Smooth muscle cell (in vitro differentiated cells): ENCODE results near the gene API5. TPM values are rescaled to one million over a fixed set of nuclear protein-coding genes. Genes with fewer than 3 reads are reported as not detected.

Source experiments
- DNase-seq: peaks from one replicate; lab custom pipeline; 2025; ENCODE audit not compliant: unreplicated experiment; lab: John Stamatoyannopoulos, UW
- H2AFZ ChIP-seq: fragments of 200-600 bp; sonication (generic); 2 replicates; pipeline ENCODE4 v1.6.0; 2016; ENCODE audit warnings: antibody characterized with exemption, low read depth, mild to moderate bottlenecking
- H3F3A ChIP-seq: fragments of 200-600 bp; sonication (generic); 2 replicates; pipeline ENCODE4 v1.6.0; 2017; ENCODE audit warnings: antibody characterized with exemption, low read depth
- H3K27ac ChIP-seq: fragments of 200-600 bp; sonication (generic); 2 replicates; pipeline ENCODE4 v1.5.1; 2016; ENCODE audit warnings: low read depth, mild to moderate bottlenecking
- H3K27me3 ChIP-seq: fragments of 200-600 bp; sonication (generic); 2 replicates; pipeline ENCODE4 v1.6.1; 2016; ENCODE audit warnings: low read depth, mild to moderate bottlenecking
- H3K36me3 ChIP-seq: fragments of 200-600 bp; sonication (generic); 2 replicates; pipeline ENCODE4 v1.5.1; 2016; ENCODE audit warnings: low read depth
- H3K4me1 ChIP-seq: fragments of 200-600 bp; sonication (generic); 2 replicates; pipeline ENCODE4 v1.5.1; 2016; ENCODE audit warnings: low read depth
- H3K4me2 ChIP-seq: fragments of 200-600 bp; sonication (generic); 2 replicates; pipeline ENCODE4 v1.6.0; 2016; ENCODE audit warnings: mild to moderate bottlenecking
- H3K4me3 ChIP-seq: fragments of 200-600 bp; sonication (generic); 2 replicates; pipeline ENCODE4 v1.5.1; 2016; ENCODE audit warnings: mild to moderate bottlenecking
- H3K79me2 ChIP-seq: fragments of 200-600 bp; sonication (generic); 2 replicates; pipeline ENCODE4 v1.6.0; 2016; ENCODE audit warnings: low read depth, mild to moderate bottlenecking
- H3K9ac ChIP-seq: fragments of 200-600 bp; sonication (generic); 2 replicates; pipeline ENCODE4 v1.6.0; 2016; ENCODE audit warnings: low read depth
- H3K9me3 ChIP-seq: fragments of 200-600 bp; sonication (generic); replicated peaks from 2 replicates; pipeline ENCODE4 v1.5.1; 2016; ENCODE audit warnings: low read depth
- H4K20me1 ChIP-seq: fragments of 200-600 bp; sonication (generic); 2 replicates; pipeline ENCODE4 v1.6.0; 2016; ENCODE audit warnings: low read depth
- WGBS: methylation state at CpG from one replicate; pipeline ENCODE4 v1.1.7; 2016; ENCODE audit warnings: low lambda C conversion rate; 5-methylcytosine and 5-hydroxymethylcytosine counted together
- polyA plus RNA-seq: library from polyadenylated mRNA; unstranded; fragments of >200 nt; fragmentation: Nextera tagmentation; extraction: Ambion mirVana; gene quantifications from 2 replicates; pipeline ENCODE4 v1.2.1, GENCODE V29; 2016
- total RNA-seq: library from RNA; depleted of rRNA; stranded (reverse); fragments of >200 nt; gene quantifications from 2 replicates; pipeline ENCODE4 v1.2.3, GENCODE V29; 2014
- TF ChIP-seq, protein P1 (sequence below): fragments of 200-600 bp; sonication (generic); IDR thresholded peaks from 2 replicates; pipeline ENCODE4 v1.5.1; 2017; ENCODE audit warnings: borderline replicate concordance, mild to moderate bottlenecking, antibody characterized with exemption; ENCODE audit not compliant: insufficient read depth, poor library complexity, severe bottlenecking

The API5 gene
- total and polyA plus RNA-seq, 2 experiments from 2014 or later, result 31.4 to 49.7 TPM

DNA sequence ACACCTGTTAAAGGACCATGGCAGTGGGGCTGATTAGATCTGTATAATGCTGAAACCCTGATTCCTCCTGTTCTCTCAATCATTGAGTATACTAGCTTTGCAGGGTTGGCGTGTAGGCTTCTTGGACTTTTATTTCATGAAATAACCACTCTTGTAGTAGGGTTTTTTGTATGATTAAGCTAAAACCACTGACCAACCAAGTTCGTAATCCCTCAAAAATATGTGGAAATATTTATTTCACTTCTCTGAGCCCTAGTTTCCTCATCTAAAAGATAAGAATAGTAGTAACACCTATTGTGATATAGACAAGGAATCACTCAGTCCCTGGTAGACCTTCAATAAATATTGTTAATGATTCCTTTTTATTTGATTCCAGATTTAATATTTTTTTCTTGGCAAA lies 4.2 kb downstream of the API5 start:
- WGBS, result 68% methylated on average over 2 of the region's 2 CpGs
- H3K79me2 ChIP-seq, result peaks cover 82% of the 10 kb centered on the region
- no peak overlapping the region for H2AFZ ChIP-seq
- peak overlapping the region; percentile 17 for H3K4me2 ChIP-seq
- H3K4me3 ChIP-seq, result no peak overlapping the region
- H3K9me3 ChIP-seq, result no peaks in the 10 kb centered on the region
- peaks cover 16% of the 10 kb centered on the region for H3K4me1 ChIP-seq
- H3K27ac ChIP-seq, result peak overlapping the region; percentile 17
- H4K20me1 ChIP-seq, result peaks cover 85% of the 10 kb centered on the region
- no peaks in the 10 kb centered on the region for H3K27me3 ChIP-seq
- peaks cover 7% of the 10 kb centered on the region for H3F3A ChIP-seq
- TF ChIP-seq, protein P1, sequence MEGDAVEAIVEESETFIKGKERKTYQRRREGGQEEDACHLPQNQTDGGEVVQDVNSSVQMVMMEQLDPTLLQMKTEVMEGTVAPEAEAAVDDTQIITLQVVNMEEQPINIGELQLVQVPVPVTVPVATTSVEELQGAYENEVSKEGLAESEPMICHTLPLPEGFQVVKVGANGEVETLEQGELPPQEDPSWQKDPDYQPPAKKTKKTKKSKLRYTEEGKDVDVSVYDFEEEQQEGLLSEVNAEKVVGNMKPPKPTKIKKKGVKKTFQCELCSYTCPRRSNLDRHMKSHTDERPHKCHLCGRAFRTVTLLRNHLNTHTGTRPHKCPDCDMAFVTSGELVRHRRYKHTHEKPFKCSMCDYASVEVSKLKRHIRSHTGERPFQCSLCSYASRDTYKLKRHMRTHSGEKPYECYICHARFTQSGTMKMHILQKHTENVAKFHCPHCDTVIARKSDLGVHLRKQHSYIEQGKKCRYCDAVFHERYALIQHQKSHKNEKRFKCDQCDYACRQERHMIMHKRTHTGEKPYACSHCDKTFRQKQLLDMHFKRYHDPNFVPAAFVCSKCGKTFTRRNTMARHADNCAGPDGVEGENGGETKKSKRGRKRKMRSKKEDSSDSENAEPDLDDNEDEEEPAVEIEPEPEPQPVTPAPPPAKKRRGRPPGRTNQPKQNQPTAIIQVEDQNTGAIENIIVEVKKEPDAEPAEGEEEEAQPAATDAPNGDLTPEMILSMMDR, result no peak
- H3K36me3 ChIP-seq, result peaks cover 3% of the 10 kb centered on the region
- H3K9ac ChIP-seq, result no peak overlapping the region
- DNase-seq, result no peak

DNA sequence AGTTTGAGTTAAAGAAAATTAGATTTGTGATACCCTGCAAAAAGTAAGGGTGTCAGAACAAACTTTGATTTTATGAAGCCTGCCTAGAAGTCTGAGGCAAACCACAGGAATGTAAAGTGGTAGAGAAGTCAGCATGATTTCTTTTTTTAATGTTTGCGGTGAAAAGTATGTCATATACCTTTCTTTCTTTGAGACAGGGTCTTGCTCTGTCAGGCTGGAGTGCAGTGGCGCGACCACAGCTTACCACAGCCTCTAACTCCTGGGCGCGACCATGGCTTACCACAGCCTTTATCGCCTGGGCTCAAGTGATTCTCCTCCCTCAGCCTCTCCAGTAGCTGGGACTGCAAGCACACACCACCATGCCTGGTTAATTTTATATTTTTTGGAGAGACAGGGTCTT lies 4.7 kb downstream of the API5 start:
- DNase-seq, result no peak
- TF ChIP-seq, protein P1, result no peak
- H3K4me3 ChIP-seq, result no peak overlapping the region
- H3K27ac ChIP-seq, result peak overlapping the region; percentile 17
- H3K4me1 ChIP-seq, result peaks cover 13% of the 10 kb centered on the region
- no peak overlapping the region for H3K9ac ChIP-seq
- peak overlapping the region; percentile 49 for H3K4me2 ChIP-seq
- WGBS, result 57% methylated on average over 6 of the region's 6 CpGs
- H4K20me1 ChIP-seq, result peaks cover 87% of the 10 kb centered on the region
- no peak overlapping the region for H2AFZ ChIP-seq
- no peaks in the 10 kb centered on the region for H3K9me3 ChIP-seq
- no peaks in the 10 kb centered on the region for H3K27me3 ChIP-seq
- peaks cover 7% of the 10 kb centered on the region for H3F3A ChIP-seq
- peaks cover 80% of the 10 kb centered on the region for H3K79me2 ChIP-seq
- peaks cover 7% of the 10 kb centered on the region for H3K36me3 ChIP-seq

DNA sequence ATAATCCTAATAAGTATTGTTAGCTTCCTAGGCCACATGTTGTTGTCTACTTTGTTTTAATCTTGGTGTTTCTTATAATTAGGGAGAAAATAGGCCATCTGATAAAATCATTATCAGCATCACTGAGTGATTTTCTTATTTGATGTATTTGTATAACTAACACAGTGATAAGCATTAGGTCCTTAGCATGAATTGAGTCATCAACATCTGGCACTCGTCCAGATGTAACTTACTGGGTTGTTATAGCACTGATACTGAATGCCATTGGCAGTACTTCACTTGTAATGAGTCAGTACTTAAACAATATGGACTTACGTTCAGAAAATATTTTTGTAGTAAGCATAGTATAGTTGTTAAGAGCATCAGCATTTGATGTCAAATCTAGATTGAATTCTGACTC lies 16.2 kb downstream of the API5 start:
- H4K20me1 ChIP-seq, result peaks cover 25% of the 10 kb centered on the region
- no peak overlapping the region for H3K4me2 ChIP-seq
- peaks cover 3% of the 10 kb centered on the region for H3K79me2 ChIP-seq
- H3K27me3 ChIP-seq, result no peaks in the 10 kb centered on the region
- H2AFZ ChIP-seq, result no peak overlapping the region
- no peaks in the 10 kb centered on the region for H3K9me3 ChIP-seq
- H3K4me3 ChIP-seq, result no peak overlapping the region
- no peaks in the 10 kb centered on the region for H3F3A ChIP-seq
- no peaks in the 10 kb centered on the region for H3K4me1 ChIP-seq
- WGBS, result 12% methylated on average over 2 of the region's 2 CpGs
- H3K27ac ChIP-seq, result peak overlapping the region; percentile 45
- no peak overlapping the region for H3K9ac ChIP-seq
- TF ChIP-seq, protein P1, result no peak
- no peak for DNase-seq
- peaks cover 64% of the 10 kb centered on the region for H3K36me3 ChIP-seq

DNA sequence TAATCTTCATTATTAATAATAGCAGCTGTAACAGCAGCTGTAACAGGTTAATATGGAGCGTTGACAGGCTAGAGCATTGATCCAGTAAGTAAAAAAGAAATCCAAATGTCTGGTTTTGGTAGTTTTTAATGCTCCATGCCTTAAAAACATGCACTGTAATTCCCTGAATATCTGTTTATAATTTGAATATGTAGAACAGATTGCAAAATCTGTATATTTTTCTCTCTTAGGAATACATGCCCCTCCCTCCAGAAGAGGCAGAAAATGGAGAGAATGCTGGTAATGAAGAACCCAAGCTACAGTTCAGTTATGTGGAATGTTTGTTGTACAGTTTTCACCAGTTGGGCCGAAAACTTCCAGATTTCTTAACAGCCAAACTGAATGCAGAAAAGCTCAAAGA lies 16.7 kb downstream of the API5 start:
- Histone ChIP-seq H3K9ac (no peak overlapping the region), H3F3A (no peaks in the 10 kb centered on the region), H3K4me2 (no peak overlapping the region), H3K9me3 (no peaks in the 10 kb centered on the region), H3K79me2 (no peaks in the 10 kb centered on the region), H4K20me1 (peaks cover 25% of the 10 kb centered on the region), H3K4me3 (no peak overlapping the region), H3K4me1 (no peaks in the 10 kb centered on the region), H3K27ac (peak overlapping the region; percentile 45), H3K36me3 (peaks cover 61% of the 10 kb centered on the region), H2AFZ (no peak overlapping the region), H3K27me3 (no peaks in the 10 kb centered on the region)
- TF ChIP-seq, protein P1, result no peak
- DNase-seq, result no peak
- whole genome bisulfite sequencing, result 98% methylated on average over 2 of the region's 2 CpGs
